ENCODE results near the gene AS3MT. TPM values are rescaled to one million over a fixed set of nuclear protein-coding genes. Genes with fewer than 3 reads are reported as not detected.

Gene AS3MT
- total RNA-seq, 1 donor from 2014 or later, result 0.64 TPM

DNA sequence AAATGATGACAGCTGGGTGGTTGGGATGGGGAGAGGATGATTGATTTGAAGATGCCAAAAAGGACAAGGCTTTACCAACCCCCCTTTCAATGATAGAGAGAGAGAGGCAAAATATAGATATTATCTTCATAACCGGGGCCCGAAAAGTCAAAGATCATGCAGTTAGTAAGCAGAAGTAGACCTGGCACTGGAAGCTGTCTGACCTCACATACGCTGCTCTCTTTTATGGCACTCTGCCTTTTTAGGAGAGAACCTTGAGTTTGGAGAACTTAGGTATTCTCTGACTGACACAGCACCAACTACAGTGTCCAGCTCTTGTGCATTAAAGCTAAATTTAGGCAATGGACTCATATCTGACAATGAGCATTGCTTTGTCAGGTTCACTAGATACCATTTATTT, 79.5 kb downstream of the AS3MT start:
- Mint-ChIP-seq H3K9me3 (ENCODE audit: unreplicated experiment) (no peaks in the 10 kb centered on the region), H3K4me3 (ENCODE audit: unreplicated experiment) (no peak overlapping the region), H3K27me3 (ENCODE audit: low read depth, unreplicated experiment) (no peaks in the 10 kb centered on the region), H3K4me1 (ENCODE audit: low read depth, unreplicated experiment) (peaks cover 8% of the 10 kb centered on the region), H3K36me3 (ENCODE audit: low read depth, unreplicated experiment) (no peaks in the 10 kb centered on the region), H3K27ac (ENCODE audit: unreplicated experiment) (no peak overlapping the region)
- no peak for DNase-seq (ENCODE audit: low read depth)
- Histone ChIP-seq H3K4me3 (ENCODE audit: insufficient read depth, low read depth, low read length) (no peak overlapping the region), H3K4me2 (ENCODE audit: low read length) (no peak overlapping the region), H4K20me1 (ENCODE audit: insufficient read depth, low read length) (peaks cover 5% of the 10 kb centered on the region), H3K36me3 (ENCODE audit: insufficient read depth, low read length) (no peaks in the 10 kb centered on the region), H3K4me1 (ENCODE audit: insufficient read depth, low read length) (no peaks in the 10 kb centered on the region), H3K9ac (ENCODE audit: low read length) (no peak overlapping the region), H3K9me3 (ENCODE audit: insufficient read depth, low read depth, low read length) (no peaks in the 10 kb centered on the region), H2AFZ (ENCODE audit: low read depth, low read length) (no peak overlapping the region), H3K79me2 (ENCODE audit: insufficient read depth, low read length) (no peaks in the 10 kb centered on the region), H3K27me3 (ENCODE audit: insufficient read depth, low read length) (no peaks in the 10 kb centered on the region), H3K27ac (ENCODE audit: low read depth, low read length) (no peak overlapping the region)
- FAIRE-seq, result no peak
- TF ChIP-seq EZH2 (IDR thresholded peaks at IDR 0.05; ENCODE audit: insufficient read depth, low read length), result no peak
- TF ChIP-seq, protein P1, sequence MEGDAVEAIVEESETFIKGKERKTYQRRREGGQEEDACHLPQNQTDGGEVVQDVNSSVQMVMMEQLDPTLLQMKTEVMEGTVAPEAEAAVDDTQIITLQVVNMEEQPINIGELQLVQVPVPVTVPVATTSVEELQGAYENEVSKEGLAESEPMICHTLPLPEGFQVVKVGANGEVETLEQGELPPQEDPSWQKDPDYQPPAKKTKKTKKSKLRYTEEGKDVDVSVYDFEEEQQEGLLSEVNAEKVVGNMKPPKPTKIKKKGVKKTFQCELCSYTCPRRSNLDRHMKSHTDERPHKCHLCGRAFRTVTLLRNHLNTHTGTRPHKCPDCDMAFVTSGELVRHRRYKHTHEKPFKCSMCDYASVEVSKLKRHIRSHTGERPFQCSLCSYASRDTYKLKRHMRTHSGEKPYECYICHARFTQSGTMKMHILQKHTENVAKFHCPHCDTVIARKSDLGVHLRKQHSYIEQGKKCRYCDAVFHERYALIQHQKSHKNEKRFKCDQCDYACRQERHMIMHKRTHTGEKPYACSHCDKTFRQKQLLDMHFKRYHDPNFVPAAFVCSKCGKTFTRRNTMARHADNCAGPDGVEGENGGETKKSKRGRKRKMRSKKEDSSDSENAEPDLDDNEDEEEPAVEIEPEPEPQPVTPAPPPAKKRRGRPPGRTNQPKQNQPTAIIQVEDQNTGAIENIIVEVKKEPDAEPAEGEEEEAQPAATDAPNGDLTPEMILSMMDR (IDR thresholded peaks at IDR 0.05; ENCODE audit: insufficient read depth, low read depth, low read length), result no peak

DNA sequence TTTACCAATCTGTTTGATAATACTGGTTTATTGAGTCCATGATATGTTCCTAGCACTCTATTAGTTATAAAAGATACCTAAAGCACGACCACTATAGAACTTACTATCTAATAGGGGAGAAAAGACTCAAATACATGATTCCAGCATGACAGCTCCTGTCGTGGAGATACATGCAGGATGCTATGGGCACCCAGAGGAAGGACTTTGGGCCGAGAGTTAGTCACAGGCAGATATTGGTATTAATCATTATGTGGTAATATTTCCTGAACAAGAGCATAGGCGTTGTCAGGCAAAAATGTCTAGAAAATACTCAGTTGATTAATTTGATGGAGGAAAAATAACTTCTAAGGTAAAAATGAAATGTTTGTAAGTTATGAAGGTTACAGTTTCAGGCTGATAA, 80.6 kb downstream of the AS3MT start:
- no peak for FAIRE-seq
- no peak for DNase-seq (ENCODE audit: low read depth)
- no peaks in the 10 kb centered on the region for H3K79me2 ChIP-seq (ENCODE audit: insufficient read depth, low read length)
- no peak overlapping the region for H2AFZ ChIP-seq (ENCODE audit: low read depth, low read length)
- no peaks in the 10 kb centered on the region for H3K4me1 ChIP-seq (ENCODE audit: insufficient read depth, low read length)
- Mint-ChIP-seq H3K27me3 (ENCODE audit: low read depth, unreplicated experiment) (no peaks in the 10 kb centered on the region), H3K4me1 (ENCODE audit: low read depth, unreplicated experiment) (peaks cover 6% of the 10 kb centered on the region), H3K27ac (ENCODE audit: unreplicated experiment) (no peak overlapping the region), H3K4me3 (ENCODE audit: unreplicated experiment) (no peak overlapping the region), H3K36me3 (ENCODE audit: low read depth, unreplicated experiment) (peaks cover 4% of the 10 kb centered on the region), H3K9me3 (ENCODE audit: unreplicated experiment) (peaks cover 6% of the 10 kb centered on the region)
- no peak overlapping the region for H3K9ac ChIP-seq (ENCODE audit: low read length)
- no peaks in the 10 kb centered on the region for H3K9me3 ChIP-seq (ENCODE audit: insufficient read depth, low read depth, low read length)
- no peaks in the 10 kb centered on the region for H3K27me3 ChIP-seq (ENCODE audit: insufficient read depth, low read length)
- H3K4me3 ChIP-seq (ENCODE audit: insufficient read depth, low read depth, low read length), result no peak overlapping the region
- no peak overlapping the region for H3K27ac ChIP-seq (ENCODE audit: low read depth, low read length)
- no peak for TF ChIP-seq EZH2 (IDR thresholded peaks at IDR 0.05; ENCODE audit: insufficient read depth, low read length)
- TF ChIP-seq, protein P1 (IDR thresholded peaks at IDR 0.05; ENCODE audit: insufficient read depth, low read depth, low read length), result no peak
- no peak overlapping the region for H3K4me2 ChIP-seq (ENCODE audit: low read length)
- peaks cover 5% of the 10 kb centered on the region for H4K20me1 ChIP-seq (ENCODE audit: insufficient read depth, low read length)
- no peaks in the 10 kb centered on the region for H3K36me3 ChIP-seq (ENCODE audit: insufficient read depth, low read length)

DNA sequence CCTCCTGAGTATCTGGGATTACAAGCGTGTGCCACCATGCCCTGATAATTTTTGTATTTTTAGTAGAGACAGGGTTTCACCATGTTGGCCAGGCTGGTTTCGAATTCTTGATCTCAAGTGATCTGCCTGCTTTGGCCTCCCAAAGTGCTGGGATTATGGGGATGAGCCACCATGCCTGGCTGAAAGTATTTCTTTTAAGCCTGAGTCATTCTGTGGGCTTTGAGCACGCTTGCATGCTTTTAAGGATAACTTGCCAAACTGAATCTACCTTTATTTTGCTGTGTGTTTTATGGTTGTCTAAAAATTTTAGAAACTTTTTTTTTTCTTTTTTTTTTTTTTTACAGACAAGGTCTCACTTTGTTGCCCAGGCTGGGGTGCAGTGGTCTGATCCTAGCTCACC, 82.0 kb downstream of the AS3MT start:
- no peak for DNase-seq (ENCODE audit: low read depth)

More for the DNA sequence above, 82.0 kb downstream of the AS3MT start:
- H3K27ac ChIP-seq (ENCODE audit: low read depth, low read length), result no peak overlapping the region
- no peak overlapping the region for H3K9ac ChIP-seq (ENCODE audit: low read length)
- H3K4me2 ChIP-seq (ENCODE audit: low read length), result no peak overlapping the region
- no peaks in the 10 kb centered on the region for H3K4me1 ChIP-seq (ENCODE audit: insufficient read depth, low read length)
- no peaks in the 10 kb centered on the region for H3K27me3 ChIP-seq (ENCODE audit: insufficient read depth, low read length)
- H3K4me1 Mint-ChIP-seq (ENCODE audit: low read depth, unreplicated experiment), result peaks cover under 1% of the 10 kb centered on the region
- H3K36me3 Mint-ChIP-seq (ENCODE audit: low read depth, unreplicated experiment), result peaks cover 5% of the 10 kb centered on the region
- H4K20me1 ChIP-seq (ENCODE audit: insufficient read depth, low read length), result no peaks in the 10 kb centered on the region
- TF ChIP-seq, protein P1 (IDR thresholded peaks at IDR 0.05; ENCODE audit: insufficient read depth, low read depth, low read length), result no peak
- no peak for TF ChIP-seq EZH2 (IDR thresholded peaks at IDR 0.05; ENCODE audit: insufficient read depth, low read length)
- no peaks in the 10 kb centered on the region for H3K79me2 ChIP-seq (ENCODE audit: insufficient read depth, low read length)
- H3K4me3 ChIP-seq (ENCODE audit: insufficient read depth, low read depth, low read length), result no peak overlapping the region
- no peaks in the 10 kb centered on the region for H3K9me3 ChIP-seq (ENCODE audit: insufficient read depth, low read depth, low read length)
- no peaks in the 10 kb centered on the region for H3K27me3 Mint-ChIP-seq (ENCODE audit: low read depth, unreplicated experiment)
- FAIRE-seq, result no peak
- no peak overlapping the region for H2AFZ ChIP-seq (ENCODE audit: low read depth, low read length)
- no peaks in the 10 kb centered on the region for H3K36me3 ChIP-seq (ENCODE audit: insufficient read depth, low read length)
- no peak overlapping the region for H3K27ac Mint-ChIP-seq (ENCODE audit: unreplicated experiment)
- peaks cover 7% of the 10 kb centered on the region for H3K9me3 Mint-ChIP-seq (ENCODE audit: unreplicated experiment)
- no peak overlapping the region for H3K4me3 Mint-ChIP-seq (ENCODE audit: unreplicated experiment)

Other genes starting within 250 kb of the AS3MT start
- gene TRIM8, start 225.0 kb upstream of the AS3MT start, total RNA-seq, result 103 and 117 TPM in 2 replicates
- 16.6 and 18.2 TPM in 2 replicates for gene ARL3, start 155.1 kb upstream of the AS3MT start, total RNA-seq
- gene SFXN2, start 154.8 kb upstream of the AS3MT start, total RNA-seq, result 8.4 and 9.1 TPM in 2 replicates
- gene WBP1L, start 125.5 kb upstream of the AS3MT start, total RNA-seq, result 73.6 and 75.7 TPM in 2 replicates
- not detected in 2 replicates for gene CYP17A1, start 32.1 kb upstream of the AS3MT start, total RNA-seq
- gene BORCS7, start 15.2 kb upstream of the AS3MT start, total RNA-seq, result 10.9 and 11.3 TPM in 2 replicates
- gene CNNM2, start 48.8 kb downstream of the AS3MT start, total RNA-seq, result 9.9 and 10.6 TPM in 2 replicates

Measured in astrocyte (in vitro differentiated cells and primary cell).